ENCODE data around the gene TEDC1. TPM values are rescaled to one million over a fixed set of nuclear protein-coding genes. Genes with fewer than 3 reads are reported as not detected.

The TEDC1 gene
- polyA plus RNA-seq, 1 donor (not counting 4 experiments of a cell fraction or from before 2014, with no cell fraction given), result 5.0 TPM

DNA sequence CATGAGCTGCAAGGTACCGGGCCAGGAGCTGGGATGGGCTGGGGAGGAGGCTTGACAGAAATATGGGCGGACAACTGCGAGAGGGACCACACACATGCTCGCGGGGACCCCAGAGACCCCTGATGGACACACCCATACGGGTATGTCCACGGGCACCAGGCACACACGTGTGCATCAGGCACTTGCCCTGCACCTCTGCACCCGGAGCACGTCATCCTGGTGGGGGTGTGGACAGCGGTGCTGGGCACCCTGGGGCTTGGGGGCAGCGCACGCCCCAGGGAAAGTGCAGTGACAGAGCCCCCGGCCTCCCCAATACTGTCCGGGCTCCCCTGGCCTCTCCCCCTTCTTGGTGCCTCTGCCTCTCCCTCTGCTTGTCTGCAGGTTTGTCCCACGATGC is 6.1 kb upstream of the TEDC1 start:
- Histone ChIP-seq H3K27me3 (ENCODE audit: control insufficient read depth, extremely low read depth, insufficient read depth, low read length) (peaks cover 35% of the 10 kb centered on the region), H3K4me3 (ENCODE audit: control insufficient read depth in 2 of 3, extremely low read depth in 1 of 3, insufficient read depth in 2 of 3, low read depth in 1 of 3, low read length in 3 of 3) (no peak overlapping the region), H3K36me3 (ENCODE audit: control insufficient read depth in 2 of 2, extremely low read depth in 1 of 2, insufficient read depth in 2 of 2, low read length in 2 of 2) (no peaks in the 10 kb centered on the region), H3K27ac (ENCODE audit: control insufficient read depth, insufficient read depth, low read length) (no peak overlapping the region), H3K4me1 (ENCODE audit: control insufficient read depth, extremely low read depth, insufficient read depth, low read length) (peaks cover 38% of the 10 kb centered on the region), H3K9ac (ENCODE audit: control insufficient read depth, extremely low read depth, insufficient read depth, low read length) (no peak overlapping the region), H3K9me3 (ENCODE audit: control insufficient read depth, low read depth, low read length) (no peaks in the 10 kb centered on the region), H3K4me2 (ENCODE audit: control insufficient read depth, extremely low read depth, insufficient read depth, low read depth, low read length) (no peak overlapping the region), H3K79me2 (ENCODE audit: control insufficient read depth, insufficient read depth, low read length) (no peaks in the 10 kb centered on the region), H3K9me1 (ENCODE audit: control insufficient read depth, extremely low read depth, insufficient read depth, low read length) (no peaks in the 10 kb centered on the region), H2AFZ (ENCODE audit: control insufficient read depth, low read length) (no peak overlapping the region), H4K20me1 (ENCODE audit: control insufficient read depth, extremely low read depth, insufficient read depth, low read length) (no peaks in the 10 kb centered on the region)
- no peak for DNase-seq (ENCODE audit: low read depth, low spot score)
- TF ChIP-seq CTCF (optimal IDR thresholded peaks at IDR 0.05 in 1 of 3, IDR thresholded peaks at IDR 0.05 in 1 of 3, conservative IDR thresholded peaks at IDR 0.05 in 1 of 3; ENCODE audit: extremely low read depth in 1 of 3, insufficient read depth in 2 of 3, low read length in 3 of 3), result no peak
- no peak for TF ChIP-seq EZH2 (IDR thresholded peaks at IDR 0.05; ENCODE audit: low read length)
- no peak for FAIRE-seq
- dilution Hi-C loops (cut with MboI; ENCODE audit: extremely low pct_ligation_motif_present, low sequenced_read_pairs), result no loop called here

DNA sequence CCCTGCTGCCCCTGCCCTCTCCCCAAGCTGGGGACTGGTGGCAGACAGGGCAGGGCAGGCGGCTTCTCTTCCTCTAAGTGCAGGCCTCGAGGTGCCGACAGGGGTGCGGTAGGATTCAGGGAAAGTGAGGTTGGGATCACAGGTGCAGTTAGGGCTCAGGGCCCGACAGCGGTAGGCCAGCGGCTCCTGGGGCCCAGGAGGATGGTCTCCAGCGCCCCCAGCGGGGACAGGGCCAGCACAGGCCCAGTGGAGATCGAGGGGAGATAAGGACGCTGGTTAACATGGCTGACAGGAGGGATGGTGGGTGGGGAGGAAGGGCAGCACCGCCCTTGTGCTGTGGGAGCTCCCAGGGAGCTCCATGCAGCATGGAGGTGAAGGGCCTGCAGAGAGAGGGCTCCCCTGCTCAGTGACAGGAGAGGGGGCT is 5.3 kb upstream of the TEDC1 start:
- no peaks in the 10 kb centered on the region for H3K9me1 ChIP-seq (ENCODE audit: control insufficient read depth, extremely low read depth, insufficient read depth, low read length)
- peaks cover 35% of the 10 kb centered on the region for H3K27me3 ChIP-seq (ENCODE audit: control insufficient read depth, extremely low read depth, insufficient read depth, low read length)
- H4K20me1 ChIP-seq (ENCODE audit: control insufficient read depth, extremely low read depth, insufficient read depth, low read length), result no peaks in the 10 kb centered on the region
- H3K9me3 ChIP-seq (ENCODE audit: control insufficient read depth, low read depth, low read length), result no peaks in the 10 kb centered on the region
- no peaks in the 10 kb centered on the region for H3K36me3 ChIP-seq (ENCODE audit: control insufficient read depth in 2 of 2, extremely low read depth in 1 of 2, insufficient read depth in 2 of 2, low read length in 2 of 2)
- TF ChIP-seq EZH2 (IDR thresholded peaks at IDR 0.05; ENCODE audit: low read length), result no peak
- TF ChIP-seq CTCF (optimal IDR thresholded peaks at IDR 0.05 in 1 of 3, IDR thresholded peaks at IDR 0.05 in 1 of 3, conservative IDR thresholded peaks at IDR 0.05 in 1 of 3; ENCODE audit: extremely low read depth in 1 of 3, insufficient read depth in 2 of 3, low read length in 3 of 3), result peak in 1 of 3 experiments; percentile 12
- H3K9ac ChIP-seq (ENCODE audit: control insufficient read depth, extremely low read depth, insufficient read depth, low read length), result no peak overlapping the region
- H2AFZ ChIP-seq (ENCODE audit: control insufficient read depth, low read length), result no peak overlapping the region
- no peak overlapping the region for H3K4me3 ChIP-seq (ENCODE audit: control insufficient read depth in 2 of 3, extremely low read depth in 1 of 3, insufficient read depth in 2 of 3, low read depth in 1 of 3, low read length in 3 of 3)
- H3K79me2 ChIP-seq (ENCODE audit: control insufficient read depth, insufficient read depth, low read length), result no peaks in the 10 kb centered on the region
- DNase-seq (ENCODE audit: low read depth, low spot score) (no peak), FAIRE-seq (no peak)
- dilution Hi-C loops (cut with MboI; ENCODE audit: extremely low pct_ligation_motif_present, low sequenced_read_pairs), result no loop called here
- peaks cover 38% of the 10 kb centered on the region for H3K4me1 ChIP-seq (ENCODE audit: control insufficient read depth, extremely low read depth, insufficient read depth, low read length)
- no peak overlapping the region for H3K4me2 ChIP-seq (ENCODE audit: control insufficient read depth, extremely low read depth, insufficient read depth, low read depth, low read length)
- H3K27ac ChIP-seq (ENCODE audit: control insufficient read depth, insufficient read depth, low read length), result no peak overlapping the region

Measured in keratinocyte (primary cell).